ENCODE measurements around the gene ARL8B.
"Not testable (repeated sequence)": the region's sequence is repeated elsewhere in the genome, so short reads cannot be mapped to it uniquely, and the experiment has no call there.

ARL8B gene

GRCh38 chr3:5106371-5106770 lies 15.7 kb upstream of the ARL8B start:
- POLR2A ChIA-PET, result interaction anchor here (1.1 kb wide), 1 partner anchor 16 kb away, joined by 3 read pairs; the partner anchor contains the start of gene ARL8B
- CTCF ChIA-PET, result not testable (repeated sequence)

GRCh38 chr3:5106933-5107334 lies 15.2 kb upstream of the ARL8B start:
- POLR2A ChIA-PET, result interaction anchor here (1.1 kb wide), 1 partner anchor 16 kb away, joined by 3 read pairs; the partner anchor contains the start of gene ARL8B
- DNase-seq (ENCODE audit: extremely low spot score); CTCF ChIA-PET: not testable (repeated sequence)

More at GRCh38 chr3:5106371-5106770, 15.7 kb upstream of the ARL8B start:
- not testable (repeated sequence) for DNase-seq (ENCODE audit: extremely low spot score)
- TF ChIP-seq ZNF384 (IDR thresholded peaks at IDR 0.05), result peak; percentile 75

- no peak for DNase-seq (ENCODE audit: extremely low spot score)
- CTCF ChIA-PET, result interaction anchor here (0.6 to 1.3 kb wide), 3 partner anchors 9 to 65 kb away, joined by 3 to 4 read pairs (median 3); no protein-coding TSS in a partner anchor
- TF ChIP-seq NFRKB (IDR thresholded peaks at IDR 0.05), result no peak
- no peak for TF ChIP-seq FOXM1 (IDR thresholded peaks at IDR 0.05; ENCODE audit: borderline replicate concordance)
- no peak for TF ChIP-seq L3MBTL2 (conservative IDR thresholded peaks at IDR 0.05)
- no peak for TF ChIP-seq CTBP1 (IDR thresholded peaks at IDR 0.05; ENCODE audit: borderline replicate concordance)
- TF ChIP-seq ELF4 (IDR thresholded peaks at IDR 0.05), result no peak
- TF ChIP-seq PKNOX1 (IDR thresholded peaks at IDR 0.05), result no peak
- no peak for TF ChIP-seq TARDBP (IDR thresholded peaks at IDR 0.05)
- no peak for TF ChIP-seq ARNT (IDR thresholded peaks at IDR 0.05)
- no peak for TF ChIP-seq FOXK2 (IDR thresholded peaks at IDR 0.05)
- no peak for TF ChIP-seq LEF1 (IDR thresholded peaks at IDR 0.05; ENCODE audit: borderline replicate concordance)
- no peak for TF ChIP-seq SP1 (IDR thresholded peaks at IDR 0.05)
- TF ChIP-seq SUZ12 (IDR thresholded peaks at IDR 0.05), result no peak
- TF ChIP-seq BHLHE40 (IDR thresholded peaks at IDR 0.05; ENCODE audit: borderline replicate concordance), result no peak
- no peak for TF ChIP-seq ZNF384 (IDR thresholded peaks at IDR 0.05)
- no peak for TF ChIP-seq HDGF (IDR thresholded peaks at IDR 0.05; ENCODE audit: borderline replicate concordance)
- POLR2A ChIA-PET, result no interaction called here
Observed at GRCh38 chr3:5110337-5110736, 11.8 kb upstream of the ARL8B start.

GRCh38 chr3:5112043-5112442 lies 10.0 kb upstream of the ARL8B start:
- TF ChIP-seq SUZ12 (IDR thresholded peaks at IDR 0.05), result no peak
- ChIA-PET POLR2A (no interaction called here), CTCF (no interaction called here)
- no peak for DNase-seq (ENCODE audit: extremely low spot score)

- CTCF ChIA-PET; POLR2A ChIA-PET; DNase-seq (ENCODE audit: extremely low spot score): not testable (repeated sequence)
Observed at GRCh38 chr3:5113726-5114125, 8.4 kb upstream of the ARL8B start.

- DNase-seq (ENCODE audit: extremely low spot score), result no peak
- TF ChIP-seq LEF1 (IDR thresholded peaks at IDR 0.05; ENCODE audit: borderline replicate concordance) (no peak), PKNOX1 (IDR thresholded peaks at IDR 0.05) (peak; percentile 77)
- CTCF ChIA-PET, result no interaction called here
- POLR2A ChIA-PET, result no interaction called here
Observed at GRCh38 chr3:5115506-5116162, 6.5 kb upstream of the ARL8B start.

- no peak for DNase-seq (ENCODE audit: extremely low spot score)
- TF ChIP-seq LEF1 (IDR thresholded peaks at IDR 0.05; ENCODE audit: borderline replicate concordance), result no peak
- no peak for TF ChIP-seq ELF4 (IDR thresholded peaks at IDR 0.05)
- ChIA-PET POLR2A (no interaction called here), CTCF (no interaction called here)
Observed at GRCh38 chr3:5116538-5116937, 5.6 kb upstream of the ARL8B start.

- CTCF ChIA-PET, result no interaction called here
- DNase-seq (ENCODE audit: extremely low spot score), result no peak
- no peak for TF ChIP-seq SUZ12 (IDR thresholded peaks at IDR 0.05)
- no peak for TF ChIP-seq NFRKB (IDR thresholded peaks at IDR 0.05)
- TF ChIP-seq TARDBP (IDR thresholded peaks at IDR 0.05), result no peak
- no peak for TF ChIP-seq CTBP1 (IDR thresholded peaks at IDR 0.05; ENCODE audit: borderline replicate concordance)
- TF ChIP-seq L3MBTL2 (conservative IDR thresholded peaks at IDR 0.05), result no peak
- POLR2A ChIA-PET, result no interaction called here
Observed at GRCh38 chr3:5120446-5120845, 1.6 kb upstream of the ARL8B start.
